Epidermal melanocyte (primary cell): ENCODE measurements around the gene MTURN.
"Not testable (repeated sequence)": the region's sequence is repeated elsewhere in the genome, so short reads cannot be mapped to it uniquely, and the experiment has no call there.

Source experiments
- DNase-seq: peaks from one replicate; pipeline ENCODE4 v3.0.0; 2011; ENCODE audit warnings: low spot score; ENCODE audit not compliant: insufficient read length

MTURN gene

GRCh38 chr7:30177186-30177585 lies 42.4 kb downstream of the MTURN start:
- no peak for DNase-seq

- no peak for DNase-seq
Measured at GRCh38 chr7:30177965-30178364, 43.2 kb downstream of the MTURN start.

- DNase-seq = no peak
Measured at GRCh38 chr7:30178748-30179436, 44.1 kb downstream of the MTURN start.

- DNase-seq = no peak
Measured at GRCh38 chr7:30180718-30181117, 45.9 kb downstream of the MTURN start.

GRCh38 chr7:30181211-30181610 lies 46.4 kb downstream of the MTURN start:
- DNase-seq = no peak

GRCh38 chr7:30181736-30182522 lies 47.1 kb downstream of the MTURN start:
- DNase-seq = no peak

GRCh38 chr7:30182814-30183213 lies 48.0 kb downstream of the MTURN start:
- no peak for DNase-seq

- DNase-seq = no peak
Measured at GRCh38 chr7:30183749-30184369, 49.1 kb downstream of the MTURN start.

- DNase-seq = no peak
Measured at GRCh38 chr7:30184791-30185487, 50.2 kb downstream of the MTURN start.

- no peak for DNase-seq
Measured at GRCh38 chr7:30185496-30185895, 50.7 kb downstream of the MTURN start.

GRCh38 chr7:30186725-30187124 lies 51.9 kb downstream of the MTURN start:
- DNase-seq = no peak

GRCh38 chr7:30187513-30187912 lies 52.7 kb downstream of the MTURN start:
- no peak for DNase-seq

- DNase-seq = not testable (repeated sequence)
Measured at GRCh38 chr7:30188381-30188780, 53.6 kb downstream of the MTURN start.

GRCh38 chr7:30188811-30189210 lies 54.0 kb downstream of the MTURN start:
- DNase-seq = no peak

- no peak for DNase-seq
Measured at GRCh38 chr7:30191809-30192208, 57.0 kb downstream of the MTURN start.

- no peak for DNase-seq
Measured at GRCh38 chr7:30193336-30193943, 58.7 kb downstream of the MTURN start.

- DNase-seq = no peak
Measured at GRCh38 chr7:30196408-30196807, 61.6 kb downstream of the MTURN start.

- DNase-seq = no peak
Measured at GRCh38 chr7:30197438-30197837, 62.7 kb downstream of the MTURN start.

GRCh38 chr7:30199271-30199670 lies 64.5 kb downstream of the MTURN start:
- DNase-seq = no peak

GRCh38 chr7:30200591-30200990 lies 65.8 kb downstream of the MTURN start:
- DNase-seq = no peak

- DNase-seq = no peak
Measured at GRCh38 chr7:30201161-30201666, 66.4 kb downstream of the MTURN start.
